Small intestine (tissue), 7 donors: ENCODE data around the gene CDH13. TPM values are rescaled to one million over a fixed set of nuclear protein-coding genes. Genes with fewer than 3 reads are reported as not detected.

Experiments
- DNase-seq, 2 donors: peaks; one replicate each; pipeline versions ENCODE4 v3.0.0 to v3.0.0-alpha.2; 2013
- FAIRE-seq: peaks from 2 replicates; lab custom pipeline; 2012; peaks lifted over from hg19 to GRCh38; lab: Jason Lieb, UNC
- H3K27ac ChIP-seq, 3 donors: one replicate each; pipeline ENCODE4 v1.5.1; 2013; ENCODE audit warnings: low read length in 2 of 3, mild to moderate bottlenecking in 2 of 3, control low read depth in 1 of 3, inconsistent platforms in 1 of 3, low read depth in 1 of 3, moderate library complexity in 1 of 3
- H3K27me3 ChIP-seq, 3 donors: one replicate each; pipeline ENCODE4 v1.6.1; 2013; ENCODE audit warnings: low read length in 3 of 3, inconsistent platforms in 1 of 3; ENCODE audit not compliant: control insufficient read depth in 3 of 3, insufficient read depth in 3 of 3
- H3K36me3 ChIP-seq, 3 donors: one replicate each; pipeline ENCODE4 v1.6.1; 2013; ENCODE audit warnings: low read length in 3 of 3, inconsistent platforms in 1 of 3, low read depth in 1 of 3, mild to moderate bottlenecking in 1 of 3, moderate library complexity in 1 of 3; ENCODE audit not compliant: control insufficient read depth in 3 of 3, insufficient read depth in 2 of 3
- H3K4me1 ChIP-seq, 3 donors: one replicate each; pipeline ENCODE4 v1.6.1; 2013; ENCODE audit warnings: low read length in 2 of 3, inconsistent platforms in 1 of 3, low read depth in 1 of 3, mild to moderate bottlenecking in 1 of 3, moderate library complexity in 1 of 3; ENCODE audit not compliant: control insufficient read depth in 3 of 3, insufficient read depth in 2 of 3
- H3K4me3 ChIP-seq, 3 donors: one replicate each; pipeline ENCODE4 v1.5.1; 2013; ENCODE audit warnings: low read length in 3 of 3, control low read depth in 1 of 3, inconsistent platforms in 1 of 3, low read depth in 1 of 3, mild to moderate bottlenecking in 1 of 3, moderate library complexity in 1 of 3
- H3K9me3 ChIP-seq, 2 donors: one replicate each; pipeline ENCODE4 v1.6.1; 2013; ENCODE audit warnings: low read depth in 1 of 2, low read length in 1 of 2; ENCODE audit not compliant: control insufficient read depth in 2 of 2, insufficient read depth in 1 of 2
- WGBS, 3 donors: extraction: QIAGEN DNeasy Blood & Tissue Kit; methylation state at CpG; one replicate each; pipeline ENCODE4 v1.1.7; 2013; 5-methylcytosine and 5-hydroxymethylcytosine counted together
- polyA plus RNA-seq, 4 donors: library from polyadenylated mRNA; stranded (reverse) in 3 of 4; unstranded in 1 of 4; fragments of 200-250 nt in 3 of 4; fragments of 120-200 nt in 1 of 4; gene quantifications; one replicate each; pipeline versions ENCODE4 v1.2.1 to v1.2.3, GENCODE V29; 2013
- donor health status: healthy with polysubstance abuse.
- donor health status: control.
- donor health status: control.
- donor health status: Bipolar disorder and iron deficiency.
- donor health status: healthy.

Gene CDH13
- polyA plus RNA-seq, 4 donors, result 0.27 to 15.0 (median 2.9) TPM; not detected in 1

- no peak overlapping the region for H3K27ac ChIP-seq
- H3K27me3 ChIP-seq, result no peaks in the 10 kb centered on the region
- DNase-seq (no peak), FAIRE-seq (no peak)
- H3K4me3 ChIP-seq, result no peak overlapping the region
- 72 to 86% (median 78%) methylated on average over 8 of the region's 8 CpGs for WGBS, 3 donors
- H3K36me3 ChIP-seq, result no peaks in the 10 kb centered on the region
- no peaks in the 10 kb centered on the region for H3K9me3 ChIP-seq
- no peaks in the 10 kb centered on the region for H3K4me1 ChIP-seq
Measured at GRCh38 chr16:83615953-83616350, 989.2 kb downstream of the CDH13 start.

- Histone ChIP-seq H3K36me3 (no peaks in the 10 kb centered on the region), H3K4me1 (no peaks in the 10 kb centered on the region), H3K27ac (no peak overlapping the region), H3K27me3 (no peaks in the 10 kb centered on the region), H3K9me3 (no peaks in the 10 kb centered on the region), H3K4me3 (no peak overlapping the region)
- FAIRE-seq, result no peak
- WGBS, 3 donors, result 54 to 65% (median 61%) methylated on average over 12 of the region's 12 CpGs
- no peak for DNase-seq
Measured at GRCh38 chr16:83619381-83620150, 992.8 kb downstream of the CDH13 start.

GRCh38 chr16:83622010-83622409, 995.2 kb downstream of the CDH13 start:
- Histone ChIP-seq H3K27ac (no peak overlapping the region), H3K9me3 (no peaks in the 10 kb centered on the region), H3K4me1 (no peaks in the 10 kb centered on the region), H3K27me3 (no peaks in the 10 kb centered on the region), H3K4me3 (no peak overlapping the region), H3K36me3 (no peaks in the 10 kb centered on the region)
- 76 to 90% (median 82%) methylated on average over 7 of the region's 7 CpGs for WGBS, 3 donors
- DNase-seq (no peak), FAIRE-seq (no peak)

- WGBS, 3 donors, result 59 to 78% (median 65%) methylated on average over 17 of the region's 17 CpGs
- Histone ChIP-seq H3K4me1 (no peaks in the 10 kb centered on the region), H3K36me3 (no peaks in the 10 kb centered on the region), H3K9me3 (no peaks in the 10 kb centered on the region), H3K27ac (no peak overlapping the region), H3K27me3 (no peaks in the 10 kb centered on the region), H3K4me3 (no peak overlapping the region)
- DNase-seq (no peak), FAIRE-seq (no peak)
Measured at GRCh38 chr16:83623091-83623730, 996.4 kb downstream of the CDH13 start.

- Histone ChIP-seq H3K9me3 (no peaks in the 10 kb centered on the region), H3K27ac (no peak overlapping the region), H3K36me3 (no peaks in the 10 kb centered on the region), H3K4me1 (no peaks in the 10 kb centered on the region), H3K4me3 (no peak overlapping the region), H3K27me3 (no peaks in the 10 kb centered on the region)
- DNase-seq (no peak), FAIRE-seq (no peak)
- 73 to 82% (median 75%) methylated on average over 6 of the region's 6 CpGs for WGBS, 3 donors
Measured at GRCh38 chr16:83623892-83624291, 997.1 kb downstream of the CDH13 start.

- Histone ChIP-seq H3K27me3 (no peaks in the 10 kb centered on the region), H3K27ac (no peak overlapping the region), H3K36me3 (no peaks in the 10 kb centered on the region), H3K4me1 (no peaks in the 10 kb centered on the region), H3K4me3 (no peak overlapping the region), H3K9me3 (no peaks in the 10 kb centered on the region)
- no peak for FAIRE-seq
- no peak for DNase-seq
- WGBS, 3 donors, result 81 to 82% (median 81%) methylated on average over 11 of the region's 11 CpGs
Measured at GRCh38 chr16:83624429-83625120, 997.8 kb downstream of the CDH13 start.

- Histone ChIP-seq H3K4me3 (no peak overlapping the region), H3K4me1 (no peaks in the 10 kb centered on the region), H3K9me3 (no peaks in the 10 kb centered on the region), H3K36me3 (no peaks in the 10 kb centered on the region), H3K27ac (no peak overlapping the region), H3K27me3 (no peaks in the 10 kb centered on the region)
- no peak for FAIRE-seq
- DNase-seq, result no peak
- WGBS, 3 donors, result 88 to 94% (median 93%) methylated on average over 13 of the region's 13 CpGs
Measured at GRCh38 chr16:83626204-83626603, 999.4 kb downstream of the CDH13 start.

- H3K36me3 ChIP-seq, result no peaks in the 10 kb centered on the region
- WGBS, 3 donors, result 86 to 91% (median 91%) methylated on average over 13 of the region's 13 CpGs
- no peaks in the 10 kb centered on the region for H3K4me1 ChIP-seq
- no peak overlapping the region for H3K4me3 ChIP-seq
- no peaks in the 10 kb centered on the region for H3K27me3 ChIP-seq
- DNase-seq, result no peak
- no peak overlapping the region for H3K27ac ChIP-seq
- H3K9me3 ChIP-seq, result no peaks in the 10 kb centered on the region
- FAIRE-seq, result no peak
Measured at GRCh38 chr16:83626676-83627075, 999.9 kb downstream of the CDH13 start.
